PFSK-1 (cell line): Measurements from ENCODE around the gene CYB5B.

Experiments
- POLR2AphosphoS5 ChIP-seq: IDR thresholded peaks from 2 replicates; pipeline ENCODE4 v1.6.1; 2012; ENCODE audit warnings: low read depth, mild to moderate bottlenecking, control low read depth, low read length, moderate library complexity
- SIN3A ChIP-seq: IDR thresholded peaks from 2 replicates; pipeline ENCODE4 v1.6.1; 2012; ENCODE audit warnings: mild to moderate bottlenecking, low read length, moderate library complexity, borderline replicate concordance; ENCODE audit not compliant: insufficient read depth
- TAF1 ChIP-seq: IDR thresholded peaks from 2 replicates; pipeline ENCODE4 v1.6.1; 2012; ENCODE audit warnings: low read length, control low read depth, borderline replicate concordance; ENCODE audit not compliant: insufficient read depth
- TF ChIP-seq, protein P1 (sequence below), 2 experiments: IDR thresholded peaks; 2 replicates each; pipeline versions ENCODE4 v1.6.1 to v1.8.0; 2011 to 2012; ENCODE audit warnings: low read depth in 2 of 2, low read length in 2 of 2, control low read depth in 1 of 2, inconsistent platforms in 1 of 2, mild to moderate bottlenecking in 1 of 2, moderate library complexity in 1 of 2; ENCODE audit not compliant: insufficient read depth in 1 of 2

DNA sequence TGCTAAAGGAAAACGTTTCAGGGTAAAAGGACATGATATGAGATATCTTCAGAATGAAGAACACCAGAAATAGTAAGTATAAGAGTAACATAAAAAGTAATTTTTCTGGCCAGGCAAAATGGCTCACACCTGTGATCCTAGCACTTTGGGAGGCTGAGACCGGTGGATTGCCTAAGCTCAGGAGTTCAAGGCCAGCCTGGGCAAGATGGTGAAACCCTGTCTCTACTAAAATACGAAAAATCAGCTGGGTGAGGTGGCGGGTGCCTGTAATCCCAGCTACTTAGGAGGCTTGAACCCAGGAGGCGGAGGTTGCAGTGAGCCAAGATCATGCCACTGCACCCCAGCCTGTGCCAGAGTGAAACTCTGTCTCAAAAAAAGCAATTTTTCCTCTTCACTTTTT is 84.7 kb downstream of the CYB5B start:
- TF ChIP-seq POLR2AphosphoS5 (no peak), SIN3A (no peak), TAF1 (no peak)
- TF ChIP-seq, protein P1, sequence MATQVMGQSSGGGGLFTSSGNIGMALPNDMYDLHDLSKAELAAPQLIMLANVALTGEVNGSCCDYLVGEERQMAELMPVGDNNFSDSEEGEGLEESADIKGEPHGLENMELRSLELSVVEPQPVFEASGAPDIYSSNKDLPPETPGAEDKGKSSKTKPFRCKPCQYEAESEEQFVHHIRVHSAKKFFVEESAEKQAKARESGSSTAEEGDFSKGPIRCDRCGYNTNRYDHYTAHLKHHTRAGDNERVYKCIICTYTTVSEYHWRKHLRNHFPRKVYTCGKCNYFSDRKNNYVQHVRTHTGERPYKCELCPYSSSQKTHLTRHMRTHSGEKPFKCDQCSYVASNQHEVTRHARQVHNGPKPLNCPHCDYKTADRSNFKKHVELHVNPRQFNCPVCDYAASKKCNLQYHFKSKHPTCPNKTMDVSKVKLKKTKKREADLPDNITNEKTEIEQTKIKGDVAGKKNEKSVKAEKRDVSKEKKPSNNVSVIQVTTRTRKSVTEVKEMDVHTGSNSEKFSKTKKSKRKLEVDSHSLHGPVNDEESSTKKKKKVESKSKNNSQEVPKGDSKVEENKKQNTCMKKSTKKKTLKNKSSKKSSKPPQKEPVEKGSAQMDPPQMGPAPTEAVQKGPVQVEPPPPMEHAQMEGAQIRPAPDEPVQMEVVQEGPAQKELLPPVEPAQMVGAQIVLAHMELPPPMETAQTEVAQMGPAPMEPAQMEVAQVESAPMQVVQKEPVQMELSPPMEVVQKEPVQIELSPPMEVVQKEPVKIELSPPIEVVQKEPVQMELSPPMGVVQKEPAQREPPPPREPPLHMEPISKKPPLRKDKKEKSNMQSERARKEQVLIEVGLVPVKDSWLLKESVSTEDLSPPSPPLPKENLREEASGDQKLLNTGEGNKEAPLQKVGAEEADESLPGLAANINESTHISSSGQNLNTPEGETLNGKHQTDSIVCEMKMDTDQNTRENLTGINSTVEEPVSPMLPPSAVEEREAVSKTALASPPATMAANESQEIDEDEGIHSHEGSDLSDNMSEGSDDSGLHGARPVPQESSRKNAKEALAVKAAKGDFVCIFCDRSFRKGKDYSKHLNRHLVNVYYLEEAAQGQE (IDR thresholded peaks at IDR 0.05; ENCODE audit: insufficient read depth in 1 of 2, low read depth in 2 of 2, low read length in 2 of 2), result no peak
